VCaP (cell line): Measurements from ENCODE around the gene KNL1.
A peak's percentile ranks its signal among the peaks of the same experiment; 100 is the strongest.

ENCODE experiments used
- H3K27ac ChIP-seq: fragments of 450-650 bp; 2 replicates; pipeline ENCODE4 v1.5.1; 2017
- TF ChIP-seq, protein P1 (sequence below): fragments of 450-650 bp; conservative IDR thresholded peaks from 2 replicates; pipeline ENCODE4 v1.5.1; 2017; ENCODE audit warnings: mild to moderate bottlenecking, moderate library complexity

KNL1 gene

DNA sequence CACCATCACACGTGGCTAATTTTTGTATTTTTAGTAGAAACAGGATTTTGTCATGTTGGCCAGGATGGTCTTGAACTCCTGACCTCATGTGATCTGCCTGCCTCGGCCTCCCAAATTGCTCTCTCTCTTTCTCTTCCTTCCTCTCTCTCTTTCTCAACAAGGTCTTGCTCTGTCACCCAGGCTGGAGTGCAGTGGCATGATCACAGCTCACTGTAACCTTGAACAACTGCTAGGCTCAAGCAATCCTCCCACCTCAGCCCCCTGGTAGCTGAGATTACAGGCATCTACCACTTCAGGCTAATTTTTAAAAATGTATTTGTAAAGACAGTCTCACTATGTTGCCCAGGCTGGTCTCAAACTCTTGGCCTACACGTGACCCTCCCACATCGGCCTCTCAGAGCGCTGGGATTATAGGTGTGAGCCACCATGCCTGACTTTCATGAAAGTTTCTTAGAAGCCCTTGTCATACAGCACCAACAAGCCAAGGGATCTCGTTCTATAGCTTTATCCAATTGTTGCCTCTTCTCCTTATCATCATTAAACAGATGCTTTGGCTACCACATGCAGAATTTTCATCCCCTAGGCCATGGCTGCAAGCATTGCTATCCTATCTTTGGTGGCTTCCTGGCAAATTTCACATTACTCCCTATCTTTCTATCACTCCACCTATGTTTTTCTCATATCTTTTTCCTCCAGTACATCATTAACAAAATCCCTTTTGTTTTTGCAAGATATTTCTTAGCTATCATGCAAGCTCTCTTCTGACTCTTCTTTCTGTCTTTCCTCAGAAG is 34.9 kb upstream of the KNL1 start:
- TF ChIP-seq, protein P1, sequence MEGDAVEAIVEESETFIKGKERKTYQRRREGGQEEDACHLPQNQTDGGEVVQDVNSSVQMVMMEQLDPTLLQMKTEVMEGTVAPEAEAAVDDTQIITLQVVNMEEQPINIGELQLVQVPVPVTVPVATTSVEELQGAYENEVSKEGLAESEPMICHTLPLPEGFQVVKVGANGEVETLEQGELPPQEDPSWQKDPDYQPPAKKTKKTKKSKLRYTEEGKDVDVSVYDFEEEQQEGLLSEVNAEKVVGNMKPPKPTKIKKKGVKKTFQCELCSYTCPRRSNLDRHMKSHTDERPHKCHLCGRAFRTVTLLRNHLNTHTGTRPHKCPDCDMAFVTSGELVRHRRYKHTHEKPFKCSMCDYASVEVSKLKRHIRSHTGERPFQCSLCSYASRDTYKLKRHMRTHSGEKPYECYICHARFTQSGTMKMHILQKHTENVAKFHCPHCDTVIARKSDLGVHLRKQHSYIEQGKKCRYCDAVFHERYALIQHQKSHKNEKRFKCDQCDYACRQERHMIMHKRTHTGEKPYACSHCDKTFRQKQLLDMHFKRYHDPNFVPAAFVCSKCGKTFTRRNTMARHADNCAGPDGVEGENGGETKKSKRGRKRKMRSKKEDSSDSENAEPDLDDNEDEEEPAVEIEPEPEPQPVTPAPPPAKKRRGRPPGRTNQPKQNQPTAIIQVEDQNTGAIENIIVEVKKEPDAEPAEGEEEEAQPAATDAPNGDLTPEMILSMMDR, result no peak
- no peak overlapping the region for H3K27ac ChIP-seq

GRCh38 chr15:40562691-40563090 is 31.4 kb upstream of the KNL1 start:
- TF ChIP-seq, protein P1, result no peak
- H3K27ac ChIP-seq, result no peak overlapping the region

DNA sequence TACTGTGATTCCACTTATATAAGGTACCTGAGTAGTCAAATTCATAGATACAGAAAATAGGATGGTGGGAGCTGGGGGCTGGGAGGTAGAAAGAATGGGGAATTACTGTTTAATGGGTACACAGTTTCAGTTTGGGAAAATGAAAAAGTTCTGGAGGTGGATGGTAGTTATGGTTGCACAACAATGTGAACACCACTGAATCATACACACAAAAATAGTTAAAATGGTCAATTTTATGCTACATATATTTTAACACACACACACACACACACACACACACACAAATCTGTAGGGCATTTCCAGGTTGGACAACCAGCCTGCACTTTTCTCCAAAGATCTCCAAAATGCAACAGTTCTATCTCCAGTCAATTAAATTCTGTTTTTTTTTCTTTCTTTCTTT is 30.6 kb upstream of the KNL1 start:
- no peak overlapping the region for H3K27ac ChIP-seq
- TF ChIP-seq, protein P1, result no peak

DNA sequence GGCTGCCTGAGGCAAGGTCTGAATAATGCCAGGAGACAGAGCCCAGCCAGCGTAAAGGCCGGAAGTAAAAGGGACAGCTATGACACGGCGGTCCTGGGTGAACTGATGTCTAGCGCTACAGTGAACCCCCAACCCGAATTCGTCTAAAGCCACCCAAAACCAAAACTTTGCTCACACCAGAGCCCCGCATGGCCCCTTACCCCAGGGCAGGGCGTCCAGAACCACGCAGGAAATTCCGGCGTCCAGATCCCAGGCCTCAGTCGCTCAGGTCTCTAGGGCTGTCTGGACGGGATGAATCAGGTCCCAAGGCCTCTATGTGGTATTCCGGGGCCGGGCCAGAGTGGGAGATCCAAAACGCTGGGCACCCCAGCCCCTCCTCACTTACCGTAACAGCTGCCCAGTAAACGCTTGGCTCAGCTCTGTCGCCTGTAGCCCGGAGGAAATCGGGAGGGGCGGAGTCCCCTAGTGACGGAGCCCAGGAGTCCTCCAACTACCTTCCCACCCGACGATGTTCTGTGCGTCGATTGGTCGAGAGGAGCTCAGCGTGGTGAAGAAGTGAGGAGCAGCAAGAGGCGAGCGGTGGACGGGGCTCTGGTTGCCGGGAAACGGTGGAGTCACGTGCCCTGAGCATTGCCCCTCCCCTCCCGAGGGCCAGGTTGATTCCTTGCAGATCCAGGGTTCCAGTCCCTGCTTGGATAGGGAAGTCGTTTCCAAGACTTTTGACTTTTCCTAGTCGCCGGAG is 29.3 kb upstream of the KNL1 start, which contains the start of gene CCDC32:
Gene CCDC32, minus strand, starts transcription at position 452 of the 742 bp plus-strand sequence. CDS start 2,027 bp downstream, outside the sequence.
- TF ChIP-seq, protein P1, result no peak
- H3K27ac ChIP-seq, result peak within 1 kb of the TSS; percentile 76

DNA sequence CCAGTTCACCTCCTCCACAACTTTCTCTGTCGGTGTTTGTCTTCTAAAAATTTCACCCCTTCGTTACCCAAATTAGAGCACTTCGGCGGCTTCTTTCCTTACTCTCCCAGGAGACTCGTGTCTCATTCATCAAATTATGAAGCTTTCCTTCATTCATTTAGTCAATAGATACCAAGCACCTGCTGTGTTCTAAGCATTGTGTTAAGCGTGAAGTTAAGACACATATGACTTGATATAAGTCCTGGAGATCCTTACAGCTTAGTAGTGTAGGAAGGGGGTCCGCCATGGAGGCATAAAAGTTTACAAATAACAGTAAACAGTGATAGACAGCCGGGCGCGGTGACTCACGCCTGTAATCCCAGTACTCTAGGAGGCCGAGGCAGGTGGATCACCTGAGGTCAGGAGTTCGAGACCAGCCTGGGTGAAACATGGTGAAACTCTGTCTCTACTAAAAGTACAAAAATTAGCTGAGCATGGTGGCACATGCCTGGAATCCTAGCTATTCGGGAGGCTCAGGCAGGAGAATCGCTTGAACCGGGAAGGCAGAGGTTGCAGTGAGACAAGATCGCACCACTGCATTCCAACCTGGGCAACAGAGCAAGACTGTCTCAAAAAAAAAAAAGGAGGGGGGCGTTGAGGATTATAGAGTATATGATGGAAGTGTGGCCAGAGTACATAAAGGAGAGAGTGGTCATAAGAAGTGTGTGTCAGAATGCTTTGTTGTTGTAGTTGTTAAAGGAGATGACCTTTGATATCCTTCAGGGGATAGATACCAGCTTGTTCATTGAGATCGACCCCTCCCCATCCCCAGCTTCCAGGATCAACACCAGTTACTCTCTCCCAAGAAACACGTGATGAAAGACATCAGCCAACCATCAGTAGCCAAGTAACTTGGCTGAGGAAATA is 28.5 kb upstream of the KNL1 start:
- TF ChIP-seq, protein P1, result no peak
- peak overlapping the region; percentile 76 for H3K27ac ChIP-seq

- TF ChIP-seq, protein P1, result no peak; the same call in 1 of the 2 replicates
- no peak overlapping the region for H3K27ac ChIP-seq
Observed at GRCh38 chr15:40567111-40567510, 26.9 kb upstream of the KNL1 start.
